NCI-H526 (cell line): ENCODE data around the gene NDST1.

ENCODE experiments used
- DNase-seq, 2 experiments: peaks; one replicate each; lab custom pipeline; 2025; lab: John Stamatoyannopoulos, UW

The NDST1 gene

DNA sequence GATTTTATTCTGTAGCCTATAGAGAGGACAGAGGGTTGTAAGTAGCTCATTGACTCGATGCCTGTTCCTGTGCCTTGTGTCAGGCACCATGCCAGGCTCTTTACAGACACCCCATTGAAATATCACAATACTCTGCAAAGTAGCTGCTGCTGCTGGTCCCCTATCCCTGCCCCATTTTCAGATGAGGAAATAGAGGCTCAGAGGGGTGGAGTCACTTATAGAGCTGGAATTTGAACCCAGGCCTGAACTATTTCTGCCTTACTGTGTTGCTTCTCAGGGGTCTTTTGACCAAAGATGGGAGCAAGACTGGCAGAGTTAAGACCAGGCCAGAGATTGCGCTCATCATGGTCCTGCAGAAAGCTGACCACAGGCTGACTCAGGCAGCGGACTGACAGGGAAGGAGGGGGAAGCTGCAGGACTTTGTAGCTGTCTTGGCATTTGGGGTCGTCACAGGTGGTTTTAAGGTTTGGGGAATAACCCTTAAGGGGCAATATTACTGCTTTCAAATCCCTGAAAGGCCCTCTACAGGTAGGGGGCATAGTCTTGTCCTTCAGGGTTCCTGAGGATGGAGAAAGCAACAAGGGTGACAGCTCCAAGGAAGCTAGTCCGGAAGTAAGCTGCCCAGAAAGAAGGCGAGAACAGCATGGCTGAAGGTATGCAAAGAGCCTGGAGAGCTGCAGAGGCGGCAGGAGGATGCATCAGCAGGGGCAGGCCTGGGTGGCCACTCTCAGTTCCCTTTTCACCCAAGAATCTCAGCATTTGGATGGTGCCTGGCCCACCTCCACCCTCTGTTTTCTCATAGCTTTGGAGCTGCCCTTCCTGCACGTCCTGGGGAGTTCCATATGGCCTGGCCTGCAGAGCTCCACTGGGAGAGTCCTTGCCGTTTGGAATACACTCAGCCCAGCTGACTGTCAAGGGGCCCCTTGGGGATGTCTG lies 18.3 kb upstream of the NDST1 start:
- DNase-seq, result no peak

DNA sequence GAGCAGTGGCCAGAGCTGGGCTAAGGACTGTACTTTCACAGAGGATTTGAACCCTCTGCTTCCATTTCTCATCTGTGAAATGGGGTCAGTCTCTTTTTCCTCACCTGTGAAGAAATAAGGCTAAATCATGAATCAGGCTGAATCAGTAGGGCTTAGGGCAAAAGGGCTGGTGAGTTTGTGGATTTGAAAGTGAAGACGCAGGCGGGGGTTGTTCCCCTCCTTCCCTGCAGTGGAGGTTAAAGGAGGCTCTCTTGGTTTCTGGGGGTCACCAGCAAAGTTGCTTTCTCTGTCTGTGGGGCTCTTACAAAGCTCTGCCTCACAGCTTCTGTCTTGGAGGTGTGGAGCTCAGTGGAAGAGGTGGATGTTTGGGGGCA lies 17.6 kb upstream of the NDST1 start:
- no peak for DNase-seq

DNA sequence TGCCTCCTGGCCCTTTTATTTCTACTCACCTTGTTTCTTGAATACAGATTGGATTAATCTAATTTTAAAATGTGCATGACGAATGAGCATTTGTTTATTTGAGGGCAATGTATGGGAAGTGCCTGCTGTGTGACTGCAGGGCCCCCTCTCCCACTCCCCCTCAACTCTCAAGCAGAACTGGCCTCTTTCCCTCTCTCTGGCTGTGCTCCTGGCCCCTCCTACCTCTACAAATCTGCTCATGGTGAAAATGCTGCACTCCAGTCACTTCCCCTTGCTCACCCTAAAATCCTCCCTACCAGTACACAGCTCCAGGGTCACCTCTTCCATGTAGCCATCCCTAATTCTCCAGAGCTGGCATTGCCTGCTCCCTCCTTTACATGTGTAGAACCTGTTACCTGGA lies 17.2 kb upstream of the NDST1 start:
- DNase-seq, result no peak

DNA sequence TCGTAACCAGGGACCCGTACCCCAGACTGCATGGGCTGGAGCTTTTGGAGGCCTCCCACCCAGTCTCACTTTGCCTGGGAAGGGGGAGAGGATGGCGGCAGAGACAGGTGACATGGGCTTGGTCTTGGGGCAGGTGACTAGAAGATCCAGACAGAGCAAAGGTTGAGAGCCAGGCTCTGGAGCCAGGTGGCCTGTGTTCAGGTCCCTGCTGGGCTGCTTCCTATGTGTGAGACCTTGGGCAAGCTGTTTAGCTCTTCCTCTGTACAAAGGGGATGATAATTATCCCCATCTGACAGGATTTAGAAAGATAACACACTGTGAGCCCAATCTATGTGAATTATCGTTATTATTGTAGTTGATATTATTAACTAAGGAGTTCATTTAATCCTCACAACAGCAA lies 16.1 kb upstream of the NDST1 start:
- DNase-seq, result no peak

DNA sequence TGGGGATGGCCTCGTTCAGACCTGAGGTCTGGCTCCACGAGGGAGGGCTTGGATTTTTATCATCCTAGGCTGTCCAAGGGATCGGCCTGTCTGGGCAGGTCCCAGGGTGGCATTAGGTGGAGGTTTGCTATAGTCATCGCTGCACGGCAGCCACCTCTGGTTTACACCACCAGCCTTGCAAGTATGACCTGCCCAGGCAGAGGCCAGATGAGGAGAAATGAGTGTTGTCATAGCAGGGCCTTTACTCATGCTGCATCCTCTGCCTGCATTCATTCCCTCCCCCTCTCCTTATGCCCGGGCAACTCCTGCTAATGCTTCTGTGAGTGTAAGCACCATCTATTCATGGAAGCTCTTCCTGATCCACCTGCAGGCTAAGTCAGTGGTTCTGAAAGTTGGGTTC lies 15.3 kb upstream of the NDST1 start:
- DNase-seq, result no peak

DNA sequence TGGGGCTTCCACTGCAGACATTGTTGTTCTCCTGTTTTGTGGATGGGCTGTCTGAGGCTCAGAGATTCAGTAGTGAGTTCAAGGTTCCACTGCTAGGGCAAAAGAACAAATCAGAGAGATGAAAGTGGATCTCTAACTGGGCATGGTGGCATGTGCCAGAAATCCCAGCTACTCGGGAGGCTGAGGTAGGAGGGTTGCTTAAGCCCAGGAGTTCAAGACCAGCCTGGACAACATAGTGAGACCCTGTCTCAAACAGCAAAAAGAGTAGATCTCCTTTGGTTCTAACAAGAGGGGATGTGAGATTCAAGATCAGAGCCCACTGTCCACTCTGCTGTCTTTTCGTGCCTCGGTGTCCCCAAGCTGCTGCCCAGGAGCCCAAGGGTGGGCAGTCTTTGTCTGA lies 11.8 kb upstream of the NDST1 start:
- no peak for DNase-seq

DNA sequence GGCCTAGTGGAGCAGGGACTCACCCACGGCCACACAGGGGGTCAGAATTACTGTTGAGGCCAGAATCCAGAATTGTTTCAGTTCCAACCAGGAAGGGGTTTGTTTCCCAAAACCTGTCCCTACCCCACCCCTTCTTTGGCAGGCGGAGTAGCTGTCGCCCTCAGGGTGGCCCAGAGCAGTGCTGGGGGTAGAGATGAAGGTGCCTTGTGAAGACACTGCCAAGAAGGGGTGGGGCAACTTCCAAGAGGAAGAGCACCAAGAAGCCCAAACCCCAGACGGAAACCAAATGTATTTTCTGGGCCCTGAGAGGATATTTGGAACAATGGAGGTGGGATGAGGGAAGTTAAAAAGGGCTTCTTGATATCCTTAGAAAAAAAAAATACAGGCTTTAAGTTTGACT lies 11.4 kb upstream of the NDST1 start:
- no peak for DNase-seq

DNA sequence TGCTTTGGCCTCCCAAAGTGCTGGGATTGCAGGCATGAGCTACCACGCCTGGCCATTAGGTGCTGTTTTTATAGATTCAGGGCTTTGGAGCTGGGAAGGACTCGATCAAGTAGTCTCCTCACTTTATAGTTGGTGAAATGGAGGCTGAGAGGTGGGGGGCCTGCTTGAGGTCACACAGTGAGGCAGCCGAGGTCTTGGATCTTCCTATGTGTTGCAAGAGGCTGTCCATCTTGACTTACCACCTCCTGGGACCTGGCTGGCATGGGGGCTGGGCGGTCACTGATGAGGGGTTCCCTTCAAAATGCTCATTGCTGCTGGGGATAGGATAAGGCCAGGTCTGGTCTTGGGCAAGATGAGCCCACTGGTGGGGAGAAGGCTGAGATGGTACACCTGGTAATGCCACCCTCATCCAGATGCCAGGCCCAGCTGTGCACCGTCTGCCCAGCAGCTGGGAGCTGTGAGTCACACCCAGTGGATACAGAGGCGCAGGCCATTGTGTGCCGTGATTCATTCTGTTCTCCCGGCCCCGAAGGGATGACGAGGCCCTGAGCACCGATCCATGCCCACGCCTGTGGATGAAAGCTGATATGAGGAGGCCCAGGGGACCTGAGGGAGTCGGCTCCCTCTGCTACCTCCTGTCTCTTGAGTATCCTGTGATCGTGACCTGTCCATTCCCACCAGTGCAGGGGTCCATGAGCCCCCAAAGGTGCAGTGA lies 10.5 kb upstream of the NDST1 start:
- DNase-seq, result no peak

DNA sequence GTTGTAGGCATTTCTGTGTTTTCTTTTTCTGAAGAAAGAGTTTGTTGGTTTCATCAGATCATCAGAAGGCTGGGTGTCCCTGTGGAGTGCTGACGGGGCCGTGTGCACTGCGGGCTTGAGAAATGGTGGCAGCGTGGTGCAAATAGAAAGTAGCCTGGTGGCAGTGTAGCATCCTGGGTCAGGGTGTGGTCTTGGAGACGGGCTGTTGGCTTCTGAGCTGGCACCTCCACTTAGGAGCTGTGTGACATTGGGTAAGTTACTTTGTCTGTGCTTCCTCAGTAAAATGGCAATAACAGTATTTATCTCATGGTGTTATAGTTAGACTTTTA lies 10.0 kb upstream of the NDST1 start:
- DNase-seq, result no peak

DNA sequence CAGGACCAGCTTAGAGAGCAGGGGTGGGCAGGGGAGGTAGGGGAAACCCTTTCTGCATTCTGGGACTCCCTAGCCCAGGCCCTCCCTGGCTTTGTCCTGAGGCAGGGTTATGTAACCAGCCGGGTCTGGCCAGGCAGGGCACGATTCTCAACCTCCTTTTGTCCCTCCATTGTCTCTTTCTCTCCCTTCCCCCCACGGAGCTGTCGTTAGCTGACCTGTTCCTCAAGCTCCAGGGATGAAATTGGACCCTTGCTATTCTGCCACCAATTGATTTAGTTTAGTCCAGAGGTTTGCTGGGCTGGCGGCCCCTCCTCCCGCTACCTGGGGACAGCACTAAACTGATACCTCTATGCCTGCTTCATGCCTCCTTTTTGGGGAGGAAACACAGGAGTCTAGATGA lies 9.4 kb upstream of the NDST1 start:
- no peak for DNase-seq

DNA sequence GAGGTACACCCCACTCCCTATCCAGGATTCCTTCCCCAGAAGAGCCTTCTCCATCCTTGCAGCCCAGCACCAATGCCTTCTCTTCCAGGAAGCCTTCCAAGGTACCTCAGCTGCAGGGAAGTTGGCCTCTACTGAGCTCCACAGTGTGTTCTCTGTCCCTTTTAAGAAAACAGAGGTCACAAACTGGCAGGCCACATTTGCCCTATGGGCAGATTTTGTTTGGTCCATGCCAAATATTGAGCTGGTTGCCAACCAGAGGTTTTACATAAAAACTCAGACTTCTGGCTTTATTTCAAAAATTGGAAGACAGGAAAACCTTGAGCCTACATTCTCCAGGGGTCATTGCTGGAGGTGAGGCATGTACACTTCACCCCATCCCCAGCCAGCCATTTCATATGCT lies 9.0 kb upstream of the NDST1 start:
- no peak for DNase-seq

DNA sequence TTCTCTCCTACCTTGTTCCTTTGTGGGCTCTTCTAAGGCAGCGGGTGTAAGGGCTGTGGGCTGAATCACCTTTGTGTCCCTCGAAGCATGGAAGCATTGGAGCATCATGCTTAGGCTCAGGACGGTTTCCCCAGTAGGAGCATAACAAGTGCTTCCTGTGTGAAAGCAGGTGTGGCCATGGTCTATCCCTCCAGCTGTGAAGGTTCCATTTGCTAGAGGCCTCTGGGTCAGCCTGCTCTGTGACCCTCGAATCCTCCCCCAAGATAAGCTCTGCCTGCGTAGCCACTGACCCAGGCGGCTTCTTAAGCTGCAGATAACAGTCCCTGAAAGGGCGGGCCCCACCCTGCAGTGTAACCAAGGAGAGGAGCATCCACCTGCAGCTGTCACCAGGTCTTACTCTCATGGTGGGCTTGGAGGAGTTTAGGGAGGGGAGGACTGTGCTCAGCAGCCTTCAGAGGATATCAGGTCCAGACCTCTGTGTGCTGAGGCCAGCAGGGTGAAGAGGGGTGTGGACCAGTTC lies 8.4 kb upstream of the NDST1 start:
- no peak for DNase-seq

DNA sequence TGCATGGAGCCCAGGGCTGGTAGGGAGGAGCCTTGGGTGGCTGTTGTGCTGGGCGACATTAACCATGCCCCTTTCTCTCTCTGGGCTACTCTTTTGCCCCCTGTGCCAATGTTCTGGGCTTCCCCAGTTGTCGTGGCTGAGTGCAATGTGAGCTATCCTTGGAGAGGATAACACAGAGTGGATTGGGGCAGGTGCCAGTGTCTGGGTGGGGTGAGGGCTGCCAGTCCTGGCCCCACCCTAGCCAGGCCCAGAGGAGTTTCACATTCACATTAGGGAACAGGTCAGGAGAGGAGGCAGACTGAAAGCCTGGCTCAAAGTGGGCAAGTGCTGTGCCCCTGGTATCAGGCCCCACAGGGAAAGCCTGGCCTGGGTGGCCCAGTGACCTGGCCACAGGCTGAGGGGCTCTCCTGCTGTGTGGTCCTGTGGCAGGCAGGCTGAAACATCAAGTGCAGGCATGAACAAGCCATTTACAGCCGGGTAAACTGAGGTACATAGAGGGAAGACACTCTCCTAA lies 7.5 kb upstream of the NDST1 start:
- DNase-seq, result no peak

DNA sequence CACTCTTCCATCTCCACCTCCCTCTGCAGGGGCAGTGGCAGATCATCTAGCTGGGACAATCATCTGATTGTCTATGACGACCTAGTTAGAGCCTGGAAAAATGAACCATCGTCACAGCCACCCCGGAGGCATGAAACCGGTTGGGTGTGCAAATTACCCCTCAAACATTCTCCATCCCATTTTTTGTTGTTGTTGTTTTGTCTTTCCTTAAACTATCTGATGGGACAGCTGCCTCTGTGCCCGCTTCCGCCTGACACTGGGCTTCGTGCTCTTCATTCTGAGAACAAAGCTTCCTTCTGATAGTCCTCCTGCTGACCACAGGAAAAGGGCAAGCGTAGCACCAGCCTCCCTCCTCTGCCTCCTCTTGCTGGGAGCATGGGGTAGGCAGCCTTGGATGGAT lies 7.0 kb upstream of the NDST1 start:
- DNase-seq, result no peak

DNA sequence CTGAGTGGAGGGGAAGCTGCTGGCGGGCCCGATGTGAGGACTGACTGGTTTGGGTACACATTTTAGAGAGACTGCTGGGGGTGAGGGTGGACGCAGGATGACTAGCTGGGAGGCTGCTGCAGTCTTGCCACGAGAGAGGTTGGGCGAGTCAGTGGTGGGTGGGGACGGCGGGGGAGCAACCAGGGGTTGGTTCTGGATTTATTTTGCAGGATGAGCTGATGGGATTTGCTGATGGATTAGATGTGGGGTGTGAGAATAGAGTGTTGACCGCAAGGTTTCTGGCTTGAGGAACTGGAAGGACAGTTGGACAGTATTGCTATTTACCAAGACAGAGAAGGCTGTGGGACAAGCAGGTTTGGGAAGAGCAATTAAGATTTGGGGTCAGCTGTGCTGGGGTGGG lies 5.8 kb upstream of the NDST1 start:
- DNase-seq, result no peak

DNA sequence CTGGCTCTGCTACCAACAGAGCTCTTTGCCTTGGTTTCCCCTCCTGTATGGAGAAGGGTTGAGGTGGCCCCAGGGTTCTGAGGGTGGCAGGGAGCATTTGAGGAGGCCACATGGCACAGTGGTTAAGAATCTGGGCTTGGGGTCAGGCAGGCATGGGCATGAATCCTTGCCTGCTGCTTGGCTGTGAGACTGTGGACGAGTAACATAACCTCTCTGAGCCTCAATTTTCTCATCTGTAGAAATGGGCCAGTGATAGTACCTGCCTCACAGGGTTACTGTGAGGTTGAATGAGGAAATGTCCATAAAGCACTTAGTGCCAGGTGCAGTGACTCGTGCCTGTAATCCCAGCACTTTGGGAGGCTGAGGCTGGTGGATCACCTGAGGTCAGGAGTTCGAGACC lies 5.1 kb upstream of the NDST1 start:
- no peak for DNase-seq

DNA sequence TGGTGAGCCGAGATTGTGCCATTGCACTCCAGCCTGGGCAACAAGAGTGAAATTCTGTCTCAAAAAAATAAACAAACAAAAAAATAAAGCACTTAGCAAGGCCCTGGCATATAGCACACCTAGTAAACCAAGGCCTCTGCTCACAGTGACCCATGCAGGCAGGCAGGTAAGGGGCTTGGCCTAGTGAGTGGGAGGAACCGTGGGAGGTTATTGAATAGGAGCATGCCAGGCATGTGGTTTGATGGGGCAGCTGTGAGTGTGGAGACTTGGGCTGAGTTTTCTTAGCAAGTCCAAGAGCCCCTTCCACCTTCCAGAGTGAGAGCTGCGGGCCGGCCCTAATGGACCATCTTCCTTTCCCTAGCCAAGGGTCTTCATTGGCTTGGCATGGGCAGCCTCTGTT lies 4.5 kb upstream of the NDST1 start:
- DNase-seq, result no peak

DNA sequence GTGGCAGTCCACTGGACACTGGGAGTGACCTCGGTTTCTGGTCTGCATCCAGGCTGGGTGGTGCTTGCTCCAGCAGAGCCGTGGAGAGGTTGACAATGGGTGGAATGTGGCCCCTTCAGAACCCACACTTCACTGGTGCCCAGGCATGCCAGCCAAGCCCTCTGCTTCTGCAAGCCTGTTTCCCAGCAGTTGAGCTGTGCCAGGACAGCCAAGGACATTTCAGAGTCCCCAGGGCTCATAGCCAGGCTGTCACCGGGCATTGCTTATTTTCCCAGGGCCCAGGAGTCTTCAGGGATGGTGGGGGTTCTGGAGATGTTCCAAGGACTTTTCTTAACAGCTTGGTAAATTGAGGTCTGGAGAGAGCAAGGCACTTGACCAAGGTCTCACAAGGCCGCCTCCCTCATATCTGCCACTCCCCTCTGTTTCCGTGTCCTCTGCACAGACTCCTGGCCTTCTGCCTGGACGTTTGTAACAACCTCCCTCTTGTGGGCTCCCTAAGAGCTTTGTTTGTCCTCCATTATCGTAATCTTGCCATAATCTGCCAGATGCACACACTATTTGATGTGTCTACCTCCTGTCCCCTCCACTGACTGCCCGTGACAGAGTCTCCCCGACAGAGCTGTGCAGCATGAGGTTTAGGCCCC lies 3.8 kb upstream of the NDST1 start:
- DNase-seq, result no peak

DNA sequence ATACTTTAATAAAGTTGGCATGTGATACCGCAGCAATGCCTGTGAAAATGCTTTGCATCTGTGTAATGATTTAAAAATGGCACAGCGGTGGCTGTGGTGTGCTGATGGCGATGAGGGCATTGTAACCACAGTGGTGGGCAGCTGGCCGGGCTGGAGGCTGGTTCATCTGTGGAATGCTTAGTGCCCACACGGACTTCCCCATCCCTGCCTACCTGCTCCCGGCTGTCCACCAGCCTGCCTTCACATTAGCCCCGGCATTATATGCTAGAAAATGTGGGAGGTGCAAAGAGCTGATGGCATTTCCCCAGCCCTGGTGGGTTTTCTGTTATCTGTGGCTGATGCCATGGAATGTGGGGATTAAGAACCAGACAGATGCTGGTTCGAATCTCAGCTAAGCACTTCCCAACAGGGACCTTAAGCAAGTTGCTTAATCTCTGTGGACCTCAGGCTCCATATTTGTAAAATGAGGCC lies 2.9 kb upstream of the NDST1 start:
- no peak for DNase-seq

DNA sequence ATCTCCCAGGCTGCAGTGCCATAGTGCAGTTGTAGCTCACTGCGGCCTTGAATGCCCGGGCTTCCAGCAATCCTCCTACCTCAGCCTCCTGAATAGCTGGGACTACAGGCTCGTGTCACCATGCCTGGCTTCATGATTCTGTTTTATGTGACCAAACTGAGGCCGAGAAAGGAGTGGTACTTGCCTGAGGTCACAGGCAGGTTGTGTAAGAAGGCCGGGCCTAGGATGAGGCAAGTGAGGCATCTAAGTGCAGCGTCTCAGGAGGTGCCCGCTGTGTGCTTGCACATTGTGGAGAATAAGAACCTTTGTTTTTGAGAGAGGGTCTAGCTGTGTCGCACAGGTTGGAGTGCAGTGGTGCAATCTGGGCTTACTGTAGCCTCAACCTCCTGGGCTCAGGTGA lies 2.1 kb upstream of the NDST1 start:
- DNase-seq, result no peak

DNA sequence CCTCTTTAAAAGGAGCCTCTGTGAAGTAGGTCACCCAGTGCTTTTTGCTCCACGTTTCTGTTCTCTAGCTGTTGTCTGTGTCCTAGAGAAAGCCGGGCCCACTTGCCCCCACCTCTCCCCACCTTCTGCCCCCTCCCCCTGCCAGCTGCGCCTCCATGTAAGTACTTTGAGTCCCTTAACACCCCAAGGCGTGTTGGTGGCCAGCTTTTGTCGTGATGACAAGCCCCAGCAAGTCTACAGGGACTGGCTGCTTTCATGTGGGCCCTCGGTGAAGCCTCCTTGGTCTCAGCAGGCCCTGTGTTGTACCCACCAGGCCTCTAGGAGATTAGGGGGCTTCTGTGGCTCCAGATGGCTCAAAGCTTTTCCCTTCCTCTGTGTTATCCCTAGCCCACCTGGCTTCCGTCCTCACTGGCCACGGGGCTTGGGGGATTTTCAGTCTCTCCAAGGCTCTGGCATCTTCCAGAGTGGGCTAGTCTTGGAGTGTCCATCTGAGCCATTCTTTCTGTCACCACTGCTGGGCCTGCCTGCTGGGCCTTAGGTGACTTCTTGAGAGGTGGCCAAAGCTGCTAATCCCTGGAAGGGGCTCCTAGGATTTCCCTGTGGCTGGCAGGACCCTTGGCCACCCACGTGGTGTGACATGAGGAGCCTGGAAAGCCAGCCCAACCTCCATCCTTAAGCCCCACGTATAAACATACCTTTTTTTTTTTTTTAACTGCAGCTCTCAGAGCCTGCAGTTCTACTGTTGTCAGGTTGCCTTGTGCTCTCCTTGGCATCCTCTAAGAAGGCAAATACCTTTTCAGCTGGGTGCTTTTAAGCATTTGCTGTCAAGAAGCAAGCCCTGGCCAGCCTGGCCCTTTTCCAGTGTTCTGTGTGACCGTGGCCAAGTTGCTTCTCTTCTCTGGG lies 1.1 kb upstream of the NDST1 start:
- DNase-seq, result no peak

DNA sequence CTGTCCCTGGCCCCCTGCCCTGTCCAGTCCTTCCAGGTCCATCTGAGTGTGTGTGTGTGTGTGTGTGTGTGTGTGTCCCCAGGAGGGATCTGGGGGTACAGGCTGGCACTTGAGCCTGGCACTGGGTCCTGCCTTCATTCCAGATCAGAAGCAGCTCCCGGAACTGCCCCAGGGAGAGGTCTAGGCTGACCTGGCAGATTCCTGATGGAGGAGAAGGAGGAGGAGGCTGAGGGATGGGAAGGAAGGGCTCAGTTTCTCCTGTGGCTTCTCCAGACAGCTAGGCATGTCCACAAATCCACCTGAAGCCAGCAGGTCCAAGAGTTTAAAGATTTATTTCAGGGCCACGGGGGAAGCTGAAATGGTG lies 328 bp downstream of the NDST1 start:
- no peak for DNase-seq
